ENCODE data around the gene BBS9. TPM values are rescaled to one million over a fixed set of nuclear protein-coding genes. Genes with fewer than 3 reads are reported as not detected.
A peak's percentile ranks its signal among the peaks of the same experiment; 100 is the strongest.

BBS9 gene
- total and polyA plus RNA-seq, 2 of the 4 experiments (the other 2 are of a cell fraction): 7.9 to 9.5 TPM

DNA sequence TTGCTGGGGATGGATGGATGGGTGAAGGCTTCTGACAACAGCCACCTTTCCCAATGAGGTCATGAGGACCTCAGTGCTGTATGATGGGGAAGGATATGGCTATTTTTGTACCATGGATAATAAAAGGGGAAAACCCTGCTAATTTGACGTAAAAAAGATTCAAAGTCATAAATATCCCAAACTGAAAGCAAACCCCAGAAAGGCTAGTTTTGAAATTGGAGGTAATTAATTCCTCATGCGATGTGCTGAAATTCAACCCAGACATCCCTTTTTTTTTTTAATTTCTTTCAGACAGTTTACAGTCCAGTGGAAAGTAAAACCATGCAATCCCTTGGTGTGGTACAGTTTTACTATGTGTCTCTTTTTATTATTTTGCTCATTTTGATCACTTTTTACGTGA is 521.5 kb downstream of the BBS9 start (continued):
- no peak for TF ChIP-seq MAZ (IDR thresholded peaks at IDR 0.05; ENCODE audit: borderline replicate concordance, low read depth, low read length)
- TF ChIP-seq MXI1 (IDR thresholded peaks at IDR 0.05; ENCODE audit: borderline replicate concordance, low read depth, low read length): no peak

DNA sequence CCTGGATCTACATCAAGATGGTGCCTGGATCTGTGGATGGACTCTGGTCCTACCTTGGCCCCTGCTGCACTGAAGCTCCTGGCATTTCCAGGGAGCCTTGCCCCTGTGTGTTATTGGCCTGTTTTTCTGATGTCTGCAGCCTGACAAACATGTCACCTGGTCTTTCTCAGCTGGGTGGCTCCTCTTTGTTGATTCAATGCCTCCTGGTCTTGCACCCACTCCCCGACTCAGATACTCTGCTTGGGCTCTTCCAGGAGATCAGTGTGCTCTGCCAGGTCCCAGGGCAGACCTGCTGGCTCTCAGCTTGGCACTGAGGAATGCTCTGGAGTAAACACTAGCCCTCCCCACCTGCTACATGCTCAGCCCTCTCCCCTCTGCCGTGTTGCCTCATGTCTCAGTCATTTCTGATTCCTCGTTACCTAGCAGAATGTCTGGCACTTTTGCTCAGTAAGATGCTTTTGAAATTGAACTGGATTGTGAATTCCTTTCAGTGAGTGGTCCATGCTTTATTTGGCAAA is 522.7 kb downstream of the BBS9 start:
- H2AK9ac ChIP-seq (replicated peaks; ENCODE audit: low read depth, low read length, poor library complexity): peak overlapping the region; percentile 39
- no peaks in the 10 kb centered on the region for H3K9me3 ChIP-seq (ENCODE audit: control insufficient read depth, insufficient read depth, low read length)
- no peak overlapping the region for H3K56ac ChIP-seq (ENCODE audit: extremely low read depth, insufficient read depth, low read length)
- intact Hi-C loops (cut with micrococcal nuclease): no loop called here
- H2AK5ac ChIP-seq (ENCODE audit: low read depth, low read length): no peak overlapping the region
- no peak overlapping the region for H2BK20ac ChIP-seq (ENCODE audit: low read depth, low read length)
- H4K5ac ChIP-seq (ENCODE audit: low read depth, low read length): no peak overlapping the region
- H2AFZ ChIP-seq (replicated peaks; ENCODE audit: low read length, poor library complexity): no peak overlapping the region
- H4K20me1 ChIP-seq (ENCODE audit: insufficient read depth, low read length): no peaks in the 10 kb centered on the region
- no peak for ATAC-seq (ENCODE audit: low read depth)
- no peak overlapping the region for H3K4me3 ChIP-seq (ENCODE audit: insufficient read depth, low read depth, low read length)
- dilution Hi-C loops (cut with HindIII; ENCODE audit: low sequenced_read_pairs, unreplicated experiment): no loop called here
- H3K9ac ChIP-seq (ENCODE audit: low read depth, low read length): no peak overlapping the region
- H3K18ac ChIP-seq (ENCODE audit: low read depth, low read length): no peak overlapping the region
- no peak overlapping the region for H4K8ac ChIP-seq (ENCODE audit: low read depth in 2 of 2, low read length in 2 of 2)
- ChIA-PET CTCF (no interaction called here), POLR2A (ENCODE audit: unreplicated experiment) (no interaction called here)
- WGBS, 2 experiments (ENCODE audit: extremely low coverage in 2 of 2, insufficient read length in 1 of 2): no CpG with 5 or more reads among the region's 3 CpGs
- no peak overlapping the region for H2BK15ac ChIP-seq (ENCODE audit: low read depth, low read length)
- H4K91ac ChIP-seq (ENCODE audit: insufficient read depth, low read depth, low read length): no peak overlapping the region
- no peaks in the 10 kb centered on the region for H3K36me3 ChIP-seq (ENCODE audit: control insufficient read depth, insufficient read depth, low read length)
- no peak overlapping the region for H2BK5ac ChIP-seq (ENCODE audit: low read depth, low read length, poor library complexity, severe bottlenecking)
- DNase-seq: no peak
- H3K4me1 ChIP-seq (ENCODE audit: control insufficient read depth, insufficient read depth, low read length): no peaks in the 10 kb centered on the region
- no peaks in the 10 kb centered on the region for H3K79me1 ChIP-seq (ENCODE audit: low read depth in 1 of 2, low read length in 2 of 2)
- H3K4me2 ChIP-seq (ENCODE audit: low read depth, low read length): no peak overlapping the region
- H3K23ac ChIP-seq (ENCODE audit: low read depth, low read length): no peak overlapping the region
- H2BK120ac ChIP-seq (ENCODE audit: low read depth, low read length): no peak overlapping the region
- no peak overlapping the region for H3K14ac ChIP-seq (replicated peaks; ENCODE audit: low read depth, low read length)
- 0 out of 2 replicates have a peak, but pooled peaks cover 4% of the 10 kb centered on the region for H3K9me1 ChIP-seq (ENCODE audit: insufficient read depth, low read length)
- no peak overlapping the region for H3K4ac ChIP-seq (ENCODE audit: low read depth, low read length)
- H3K27me3 ChIP-seq (ENCODE audit: control insufficient read depth, insufficient read depth, low read length): no peaks in the 10 kb centered on the region
- in situ Hi-C loops (cut with MboI; ENCODE audit: low sequenced_read_pairs): no loop called here
- no peak overlapping the region for H3K27ac ChIP-seq (ENCODE audit: insufficient read depth, low read length)
- TF ChIP-seq MXI1 (IDR thresholded peaks at IDR 0.05; ENCODE audit: borderline replicate concordance, low read depth, low read length): no peak
- TF ChIP-seq NFE2L2 (IDR thresholded peaks at IDR 0.05; ENCODE audit: low read depth, low read length): no peak
- TF ChIP-seq FOS (IDR thresholded peaks at IDR 0.05; ENCODE audit: low read depth, low read length): no peak
- no peak for TF ChIP-seq CEBPB (IDR thresholded peaks at IDR 0.05; ENCODE audit: low read depth, low read length)
- no peak for TF ChIP-seq BHLHE40 (IDR thresholded peaks at IDR 0.05; ENCODE audit: low read depth, low read length)
- no peak for TF ChIP-seq RFX5 (IDR thresholded peaks at IDR 0.05; ENCODE audit: low read depth, low read length)
- no peak for TF ChIP-seq RCOR1 (IDR thresholded peaks at IDR 0.05; ENCODE audit: insufficient replicate concordance, low read length)
- no peak for TF ChIP-seq ELK1 (IDR thresholded peaks at IDR 0.05; ENCODE audit: borderline replicate concordance, low read depth, low read length)
- TF ChIP-seq MAZ (IDR thresholded peaks at IDR 0.05; ENCODE audit: borderline replicate concordance, low read depth, low read length): no peak
- no peak for TF ChIP-seq SMC3 (IDR thresholded peaks at IDR 0.05; ENCODE audit: low read depth, low read length)
- no peak for TF ChIP-seq POLR2A (IDR thresholded peaks at IDR 0.05; ENCODE audit: low read depth, low read length)
- TF ChIP-seq CHD1 (IDR thresholded peaks at IDR 0.05; ENCODE audit: low read depth, low read length): no peak
- BruUV-seq (replicated peaks): no TSS peak
